ENCODE measurements around the gene UGGT2.
"Not testable (repeated sequence)": the region's sequence is repeated elsewhere in the genome, so short reads cannot be mapped to it uniquely, and the experiment has no call there.

The UGGT2 gene

DNA sequence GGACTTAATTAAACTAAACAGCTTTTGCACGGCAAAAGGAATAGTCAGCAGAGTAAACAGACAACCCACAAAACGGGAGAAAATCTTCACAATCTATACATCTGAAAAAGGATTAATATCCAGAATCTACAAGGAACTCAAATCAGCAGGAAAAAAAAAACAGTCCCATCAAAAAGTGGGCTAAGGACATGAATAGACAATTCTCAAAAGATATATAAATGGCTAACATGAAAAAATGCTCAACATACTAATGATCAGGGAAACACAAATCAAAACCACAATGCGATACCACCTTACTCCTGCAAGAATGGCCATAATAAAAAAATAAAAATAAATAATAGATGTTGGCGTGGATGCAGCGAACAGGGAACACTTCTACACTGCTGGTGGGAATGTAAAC lies 1.7 kb downstream of the UGGT2 start:
- DNase-seq: not testable (repeated sequence)

DNA sequence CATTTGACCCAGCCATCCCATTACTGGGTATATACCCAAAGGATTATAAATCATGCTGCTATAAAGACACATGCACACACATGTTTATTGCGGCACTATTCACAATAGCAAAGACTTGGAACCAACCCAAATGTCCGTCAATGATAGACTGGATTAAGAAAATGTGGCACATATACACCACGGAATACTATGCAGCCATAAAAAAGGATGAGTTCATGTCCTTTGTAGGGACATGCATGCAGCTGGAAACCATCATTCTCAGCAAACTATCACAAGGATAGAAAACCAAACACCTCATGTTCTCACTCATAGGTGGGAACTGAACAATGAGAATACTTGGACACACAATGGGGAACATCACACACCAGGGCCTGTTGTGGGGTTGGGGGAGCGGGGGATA lies 2.2 kb downstream of the UGGT2 start:
- not testable (repeated sequence) for DNase-seq

DNA sequence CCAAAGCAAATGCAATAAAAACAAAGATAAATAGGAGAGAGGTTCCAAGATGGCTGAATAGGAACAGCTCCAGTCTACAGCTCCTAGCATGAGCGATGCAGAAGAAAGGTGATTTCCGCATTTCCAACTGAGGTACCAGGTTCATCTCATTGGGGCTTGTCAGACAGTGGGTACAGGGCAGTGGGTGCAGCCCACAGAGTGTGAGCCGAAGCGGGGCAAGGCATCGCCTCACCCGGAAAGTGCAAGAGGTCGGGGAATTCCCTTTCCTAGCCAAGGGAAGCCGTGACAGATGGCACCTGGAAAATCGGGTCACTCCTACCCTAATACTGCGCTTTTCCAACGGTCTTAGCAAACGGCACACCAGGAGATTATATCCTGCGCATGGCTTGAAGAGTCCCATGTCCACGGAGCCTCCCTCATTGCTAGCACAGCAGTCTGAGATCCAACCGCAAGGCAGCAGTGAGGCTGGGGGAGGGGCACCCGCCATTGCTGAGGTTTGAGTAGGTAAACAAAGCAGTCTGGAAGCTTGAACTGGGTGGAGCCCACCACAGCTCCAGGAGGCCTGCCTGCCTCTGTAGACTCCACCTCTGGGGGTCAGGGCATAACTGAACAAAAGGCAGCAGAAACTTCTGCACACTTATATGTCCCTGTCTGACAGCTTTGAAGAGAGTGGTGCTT lies 6.6 kb downstream of the UGGT2 start:
- not testable (repeated sequence) for DNase-seq

DNA sequence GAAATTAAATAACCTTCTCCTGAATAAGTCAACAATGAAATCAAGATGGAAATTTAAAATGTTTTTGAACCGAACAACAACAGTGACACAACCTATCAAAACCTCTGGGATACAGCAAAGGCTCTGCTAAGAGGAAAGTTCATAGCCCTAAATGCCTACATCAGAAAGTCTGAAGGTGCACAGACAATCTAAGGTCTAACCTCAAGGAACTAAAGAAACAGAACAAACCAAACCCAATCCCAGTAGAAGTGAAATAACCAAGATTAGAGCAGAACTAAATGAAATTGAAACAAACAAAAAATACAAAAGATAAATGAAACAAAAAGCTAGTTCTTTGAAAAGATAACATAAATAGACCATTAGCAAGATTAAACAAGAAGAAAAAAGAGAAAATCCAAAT lies 9.0 kb downstream of the UGGT2 start:
- DNase-seq: no peak

DNA sequence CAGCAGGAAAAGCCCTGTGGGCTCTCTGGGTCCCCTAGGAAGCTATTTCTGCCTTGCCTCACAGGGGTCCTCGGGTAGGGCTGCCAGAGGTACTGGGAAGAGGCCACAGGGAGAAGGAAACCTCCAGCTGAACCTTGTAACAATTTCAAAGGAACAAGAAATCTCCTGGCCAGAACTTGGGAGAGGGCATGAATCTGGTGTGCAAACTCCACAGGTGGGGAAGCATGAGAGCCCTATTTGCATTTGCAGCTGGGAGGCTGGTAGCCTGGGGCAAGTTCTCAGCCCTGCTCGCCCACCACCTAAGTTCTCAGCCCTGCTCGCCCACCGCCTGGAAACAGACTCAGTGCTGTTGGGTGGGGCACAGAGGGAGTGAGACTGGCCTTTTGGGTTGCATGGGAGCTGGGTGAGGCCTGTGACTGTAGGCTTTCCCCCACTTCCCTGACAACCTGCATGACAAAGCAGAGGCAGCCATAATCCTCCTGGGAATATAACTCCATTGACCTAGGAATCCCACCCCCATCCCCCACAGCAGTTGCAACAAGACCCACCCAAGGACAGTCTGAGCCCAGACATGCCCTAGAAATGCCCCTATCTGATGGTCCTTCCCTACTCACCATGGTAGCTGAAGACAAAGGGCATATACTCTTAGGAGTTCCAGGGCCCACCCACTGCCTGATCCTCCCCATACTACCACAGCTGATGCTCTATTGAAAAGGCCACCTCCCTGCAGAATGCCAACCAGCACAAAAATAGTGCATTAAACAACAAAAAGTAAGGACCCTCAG lies 11.7 kb downstream of the UGGT2 start:
- no peak for DNase-seq

DNA sequence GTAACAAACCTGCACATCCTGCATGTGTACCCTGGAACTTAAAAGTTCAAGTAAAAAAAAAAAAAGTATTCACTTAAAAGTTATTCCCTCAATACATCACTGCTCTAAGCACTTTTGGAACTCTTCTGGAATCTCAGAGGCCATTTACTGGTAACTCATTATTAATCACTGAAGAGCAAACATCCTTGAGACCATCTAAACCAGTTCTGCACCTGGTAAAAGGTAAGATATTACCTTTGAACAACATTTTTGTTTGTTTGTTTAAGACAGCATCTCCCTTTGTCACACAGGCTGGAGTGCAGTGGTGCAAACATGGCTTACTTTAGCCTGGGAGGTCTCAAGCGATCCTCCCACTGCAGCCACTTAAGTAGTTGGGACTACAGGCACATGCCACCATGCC lies 16.7 kb downstream of the UGGT2 start:
- DNase-seq: no peak

DNA sequence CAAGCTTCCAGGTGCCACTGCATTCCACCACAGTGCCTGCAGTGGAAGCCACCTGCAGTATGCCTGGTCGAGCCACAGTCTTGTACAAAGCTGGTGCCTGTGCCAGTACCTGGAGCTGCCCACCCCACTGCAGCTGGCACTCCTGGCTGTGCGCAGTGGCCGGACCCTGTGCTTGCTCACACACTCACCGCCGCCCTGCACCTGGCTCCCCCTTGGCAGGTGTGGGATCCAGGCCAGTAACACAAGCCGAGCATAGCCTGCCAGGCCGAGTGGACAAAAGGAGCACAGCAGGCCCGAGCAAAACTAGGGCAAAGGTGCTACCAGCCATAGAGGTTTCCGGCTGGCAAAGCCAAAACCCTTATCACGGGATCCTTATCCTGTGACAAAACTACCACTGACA lies 18.5 kb downstream of the UGGT2 start:
- DNase-seq: no peak

DNA sequence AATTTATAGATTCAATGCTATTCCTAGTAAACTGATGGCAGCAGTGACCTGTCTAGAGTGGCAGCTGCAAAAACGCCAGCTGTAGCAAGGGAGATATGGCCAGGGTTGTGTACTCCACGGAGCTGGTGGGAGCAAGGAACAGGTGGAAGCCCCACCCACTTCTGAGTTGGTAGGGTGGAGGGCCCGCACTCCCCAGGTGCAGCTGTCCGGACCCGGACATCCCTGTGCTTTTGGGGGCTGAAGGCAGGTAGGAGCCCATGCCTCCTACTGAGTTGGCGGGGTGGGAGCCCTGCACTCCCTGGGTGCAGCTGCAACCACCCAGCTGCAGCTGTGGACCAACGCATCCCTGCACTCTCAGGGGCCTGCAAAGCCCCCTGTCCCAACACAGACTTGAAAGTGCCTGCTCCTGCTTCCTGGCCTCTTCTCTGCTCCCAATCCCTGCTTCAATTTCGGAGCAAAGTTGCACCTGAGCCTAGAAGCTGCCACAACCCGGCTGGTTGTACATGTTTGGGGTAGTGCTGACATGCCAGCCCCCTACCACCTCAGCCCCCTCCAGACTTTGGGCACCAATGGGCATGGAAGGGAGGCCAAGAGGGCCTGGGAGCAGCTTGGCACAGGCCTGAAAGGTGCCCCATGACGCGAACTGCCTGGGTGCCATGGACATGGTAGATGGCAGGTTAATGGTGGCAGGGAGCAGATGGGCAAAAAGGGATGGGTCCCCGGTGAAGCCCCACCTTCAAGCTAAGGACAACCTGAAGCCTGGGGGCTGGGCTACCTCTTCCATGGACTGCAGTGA lies 19.8 kb downstream of the UGGT2 start:
- no peak for DNase-seq

DNA sequence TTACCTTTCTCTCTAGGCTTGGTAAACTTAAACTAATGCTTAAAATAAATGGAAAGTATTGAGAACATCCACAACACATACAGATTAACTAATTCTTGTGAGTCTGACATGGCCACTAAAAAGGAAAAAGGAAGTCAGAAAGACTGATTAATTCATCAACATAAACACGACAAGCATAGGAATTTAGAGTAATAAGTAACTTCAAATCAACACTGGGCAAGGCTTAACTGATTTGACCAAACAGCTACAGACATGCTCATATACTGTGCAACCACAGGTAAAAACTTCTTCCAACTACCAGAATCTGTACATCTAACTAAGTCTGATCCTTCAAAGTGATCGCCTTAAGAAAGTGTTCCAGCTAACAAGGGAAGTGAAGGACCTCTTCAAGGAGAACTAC lies 20.5 kb downstream of the UGGT2 start:
- no peak for DNase-seq

DNA sequence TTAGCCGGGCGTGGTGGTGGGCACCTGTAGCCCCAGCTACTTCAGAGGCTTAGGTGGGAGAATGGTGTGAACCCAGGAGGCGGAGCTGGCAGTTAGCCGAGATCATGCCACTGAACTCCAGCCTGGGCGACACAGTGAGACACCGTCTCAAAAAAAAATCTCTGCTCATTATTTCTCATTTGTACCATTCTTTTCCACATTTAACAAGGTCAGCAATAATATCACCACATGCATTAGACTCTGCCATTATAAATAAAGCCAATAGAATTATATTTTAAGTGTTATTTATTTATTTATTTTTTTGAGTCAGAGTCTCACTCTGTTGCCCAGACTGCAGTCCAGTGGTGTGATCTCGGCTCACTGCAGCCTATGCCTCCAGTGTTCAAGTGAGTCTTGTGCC lies 24.2 kb downstream of the UGGT2 start:
- DNase-seq: no peak

DNA sequence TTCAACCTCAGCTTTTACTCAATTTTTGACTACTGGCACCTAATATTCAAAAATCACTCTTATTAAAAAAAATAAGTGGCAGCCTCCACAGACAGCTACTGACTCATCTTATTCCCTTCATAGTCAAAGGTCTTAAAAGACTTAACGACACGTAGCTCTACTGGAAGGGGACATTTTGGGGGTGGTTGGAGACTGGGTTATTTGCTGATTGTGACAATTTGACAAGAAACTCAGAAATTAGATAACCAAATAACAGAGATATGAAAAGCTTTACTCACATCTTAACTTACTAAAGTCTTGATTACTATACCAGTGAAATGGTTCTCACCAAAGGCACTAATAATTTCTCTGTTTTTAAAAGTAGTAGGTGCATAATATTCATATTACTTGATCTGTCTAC lies 25.7 kb downstream of the UGGT2 start:
- no peak for DNase-seq

DNA sequence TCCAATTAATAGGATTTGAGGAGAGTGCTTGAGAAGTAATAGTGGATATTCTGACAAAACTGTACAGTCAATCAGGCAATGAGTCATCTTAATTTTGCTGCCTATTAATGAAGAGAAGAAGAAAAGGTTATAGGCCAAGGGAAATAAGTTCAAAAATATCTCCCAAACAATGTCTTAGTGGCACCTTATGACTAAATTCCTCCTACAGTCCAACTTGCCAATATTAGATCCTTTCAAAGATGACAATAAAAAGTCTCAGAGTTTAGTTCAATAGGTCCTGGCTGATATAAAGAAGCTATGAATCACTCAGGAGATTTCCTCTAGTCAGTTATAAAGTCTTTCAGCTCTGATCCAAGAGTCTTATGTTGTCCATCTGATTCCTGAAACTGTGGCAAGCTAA lies 27.9 kb downstream of the UGGT2 start:
- no peak for DNase-seq

DNA sequence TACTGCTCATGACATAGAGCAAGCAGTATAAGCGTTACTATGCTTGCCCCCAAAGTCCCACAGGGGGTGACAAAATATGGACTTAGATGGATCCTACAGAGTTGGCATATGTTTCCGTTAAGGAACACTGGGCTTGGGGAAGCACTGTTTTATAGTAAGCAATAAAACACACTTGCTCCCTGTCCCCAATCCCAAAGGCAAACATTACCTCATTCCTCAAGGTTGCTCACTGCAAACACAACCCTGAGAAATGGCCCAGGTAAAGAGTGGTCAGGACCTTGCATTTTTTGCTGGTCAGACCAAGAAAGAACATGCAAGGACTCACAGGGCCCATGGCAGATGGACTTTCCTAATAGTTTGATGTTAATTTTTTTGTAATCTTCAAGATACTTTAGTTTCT lies 32.3 kb downstream of the UGGT2 start:
- no peak for DNase-seq

DNA sequence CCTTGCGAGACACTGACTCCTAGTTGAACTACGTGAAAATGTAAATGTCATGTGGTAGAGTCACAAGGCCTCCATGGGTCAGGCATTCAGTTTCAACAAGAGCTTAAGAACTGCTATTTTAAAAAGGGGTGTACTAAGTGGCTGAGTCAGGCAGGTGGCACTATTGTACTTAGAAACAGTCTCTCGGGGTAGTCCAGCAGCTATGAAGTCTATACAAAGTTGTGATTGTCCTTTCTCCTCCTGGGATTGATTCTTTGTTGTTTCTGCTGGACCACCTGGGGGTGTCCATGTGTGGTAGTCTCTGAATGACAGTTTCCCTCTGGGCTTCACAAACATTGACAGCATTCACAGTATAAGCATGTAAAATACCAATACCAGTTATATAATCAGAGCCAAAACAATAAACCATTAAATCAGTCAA lies 33.0 kb downstream of the UGGT2 start:
- DNase-seq: peak; percentile 38

DNA sequence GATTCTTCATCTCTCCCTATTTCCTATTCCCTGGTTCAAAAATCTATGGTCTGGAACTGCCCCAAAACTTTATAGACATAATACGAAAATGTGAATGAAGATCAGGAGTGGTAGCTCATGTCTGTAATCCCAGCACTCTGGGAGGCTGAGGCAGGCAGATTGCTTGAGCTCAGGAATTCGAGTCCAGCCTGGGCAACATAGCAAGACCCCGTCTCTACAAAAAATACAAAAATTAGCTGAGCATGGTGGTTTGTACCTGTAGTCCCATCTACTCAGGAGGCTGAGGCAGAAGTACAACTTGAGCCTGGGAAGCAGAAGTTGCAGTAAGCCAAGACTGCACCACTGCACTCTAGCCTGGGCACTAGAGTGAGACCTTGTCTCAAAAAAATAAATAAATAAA lies 35.1 kb downstream of the UGGT2 start:
- DNase-seq: no peak

DNA sequence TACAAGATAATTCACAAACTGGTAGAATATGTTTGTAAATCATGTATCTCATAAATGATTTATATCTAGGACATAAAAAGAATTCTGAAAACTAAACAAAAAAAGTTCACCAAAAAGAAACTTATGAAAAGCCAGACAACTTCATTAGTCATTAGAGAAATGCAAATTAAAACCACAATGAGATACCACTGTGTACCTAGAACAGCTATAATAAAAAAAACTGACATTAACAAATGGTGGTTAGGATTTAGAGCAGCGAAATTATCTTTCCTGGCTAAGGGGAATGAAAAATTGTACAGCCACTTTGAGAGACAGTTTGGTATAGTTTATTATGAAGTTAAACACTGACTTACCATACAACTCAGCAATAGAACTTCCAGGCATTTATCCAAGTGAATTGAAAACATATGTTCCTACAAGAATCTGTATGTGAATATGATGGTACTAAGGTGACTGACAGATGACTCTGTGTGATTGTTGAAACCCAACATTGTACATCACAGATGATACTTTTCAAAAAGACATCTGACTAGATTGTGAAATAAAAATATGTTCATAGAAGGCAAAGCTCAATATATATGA lies 41.8 kb downstream of the UGGT2 start:
- DNase-seq: no peak

DNA sequence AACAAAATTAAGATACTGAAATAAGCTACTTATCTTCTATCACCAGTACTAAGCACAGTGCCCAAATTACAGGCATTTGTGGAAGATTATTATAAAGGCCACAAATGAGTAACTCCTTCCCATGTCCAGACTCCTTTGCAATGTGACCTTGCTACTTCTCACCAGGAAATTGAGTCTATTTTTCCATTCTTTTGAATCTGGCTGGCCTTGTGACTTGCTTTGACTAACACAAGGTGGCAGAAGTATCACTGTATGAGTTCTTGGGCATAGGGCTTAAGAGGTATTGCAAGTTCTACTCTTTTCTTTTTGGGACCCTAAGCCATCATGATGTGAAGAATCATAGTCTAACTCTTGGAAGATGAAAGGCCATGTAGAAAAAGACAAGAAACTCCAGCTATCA lies 49.9 kb downstream of the UGGT2 start:
- no peak for DNase-seq

DNA sequence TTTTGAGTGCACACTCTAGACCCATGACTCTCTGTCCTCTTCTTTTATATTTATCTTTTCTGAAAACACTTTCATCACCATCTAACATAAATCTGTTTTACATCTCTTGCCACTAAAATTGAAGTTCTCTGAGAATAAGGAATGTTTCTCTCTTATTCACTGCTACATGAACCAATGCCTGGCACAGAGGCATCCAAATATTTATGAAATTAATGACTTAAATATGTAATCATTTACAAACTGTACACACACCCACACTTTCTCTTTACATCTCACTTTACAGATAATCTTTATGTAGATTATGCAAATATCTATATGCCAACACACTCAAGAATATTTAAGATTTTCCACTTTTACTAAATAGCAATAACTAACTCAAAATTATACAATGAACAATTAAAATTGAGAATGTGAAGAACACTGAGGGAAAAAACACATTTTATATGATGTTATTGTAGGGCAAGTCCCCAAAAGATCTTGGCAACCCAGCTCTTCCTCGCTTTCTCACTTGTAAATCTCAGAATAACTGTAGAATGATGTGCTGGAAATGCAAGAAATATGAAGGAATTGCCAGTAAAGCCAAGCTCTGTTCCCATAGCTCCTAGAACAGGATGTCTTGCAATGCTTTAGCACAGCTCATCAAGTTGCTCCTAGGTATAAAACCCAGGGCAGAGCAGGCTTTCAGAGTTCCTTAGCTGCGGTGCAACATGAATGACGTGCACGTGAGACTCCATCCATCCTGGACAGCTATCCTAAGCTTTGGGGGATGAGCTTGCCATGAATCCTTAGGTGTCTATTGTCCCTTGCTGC lies 50.7 kb downstream of the UGGT2 start:
- DNase-seq: no peak

DNA sequence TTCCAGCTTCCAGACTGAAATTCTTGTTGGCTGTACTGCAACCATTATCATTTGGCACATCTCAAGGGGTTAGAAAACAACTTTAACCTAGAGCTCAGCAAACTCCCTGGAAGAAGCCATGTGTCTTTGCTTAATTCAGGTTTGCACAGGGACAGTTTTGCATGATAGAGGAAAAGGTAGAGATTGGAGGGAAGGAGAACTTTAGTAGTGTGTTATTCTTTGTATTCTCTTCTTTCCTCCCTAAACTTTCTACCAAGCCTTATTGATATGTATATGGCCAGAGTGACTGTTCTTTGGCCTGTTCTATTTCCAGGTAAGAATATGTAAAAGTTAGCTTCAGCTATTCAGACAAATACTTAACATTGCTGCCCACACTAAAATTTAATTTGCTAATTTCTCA lies 53.1 kb downstream of the UGGT2 start:
- DNase-seq: no peak

DNA sequence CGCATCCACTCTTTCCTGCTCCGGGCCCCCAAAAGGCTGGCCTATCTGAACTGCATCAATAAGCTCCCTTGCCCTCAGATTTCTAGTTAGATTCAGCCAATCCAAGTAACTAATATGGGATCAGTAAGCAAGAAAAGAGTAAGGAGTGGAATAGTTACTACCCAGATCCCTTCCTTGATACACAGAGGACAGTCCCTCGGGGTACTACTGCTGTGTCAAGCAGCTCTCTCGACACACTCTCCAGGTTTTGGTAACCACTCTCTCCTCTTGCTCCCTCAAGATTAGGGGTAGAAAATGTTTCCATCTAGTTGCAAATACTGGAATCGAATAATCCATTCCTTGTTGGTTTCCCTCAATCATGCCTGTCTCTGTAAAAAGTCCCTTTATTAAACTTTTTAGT lies 65.4 kb downstream of the UGGT2 start:
- no peak for DNase-seq

DNA sequence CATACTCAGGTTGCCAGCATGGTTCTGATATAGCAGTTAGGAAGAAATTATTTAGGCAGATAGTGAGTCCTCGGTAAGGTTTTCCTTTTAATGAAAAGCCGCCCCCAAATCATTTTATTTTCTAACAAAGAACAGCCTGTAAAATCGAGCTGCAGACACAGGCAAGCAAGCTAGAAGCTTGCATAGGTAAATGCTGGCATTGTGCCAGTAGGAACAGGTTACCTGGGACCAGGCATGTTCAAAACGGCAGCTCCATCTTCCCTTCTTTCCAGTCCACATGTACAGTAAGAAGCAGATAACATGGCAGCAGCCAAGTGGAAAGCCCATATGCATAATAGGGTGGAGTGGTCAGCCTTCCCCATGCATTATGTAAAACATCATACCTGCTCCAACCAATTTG lies 71.1 kb downstream of the UGGT2 start:
- no peak for DNase-seq

DNA sequence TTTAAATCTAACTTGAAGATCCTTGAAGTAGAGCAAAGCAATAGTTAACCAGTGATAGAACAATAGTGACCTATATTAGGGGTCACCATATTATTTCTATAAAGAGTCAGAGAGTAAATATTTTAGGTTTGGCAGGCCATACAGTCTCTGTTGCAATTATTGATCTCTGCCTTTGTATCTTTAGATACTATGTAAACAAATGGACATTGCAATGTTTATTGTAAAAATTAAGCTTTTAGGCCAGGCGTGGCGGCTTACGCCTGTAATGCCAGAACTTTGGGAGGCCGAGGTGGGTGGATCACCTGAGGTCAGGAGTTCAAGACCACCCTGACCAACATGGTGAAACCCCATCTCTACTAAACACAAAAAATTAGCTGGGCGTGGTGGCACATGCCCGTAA lies 80.5 kb downstream of the UGGT2 start:
- DNase-seq: not testable (repeated sequence)

DNA sequence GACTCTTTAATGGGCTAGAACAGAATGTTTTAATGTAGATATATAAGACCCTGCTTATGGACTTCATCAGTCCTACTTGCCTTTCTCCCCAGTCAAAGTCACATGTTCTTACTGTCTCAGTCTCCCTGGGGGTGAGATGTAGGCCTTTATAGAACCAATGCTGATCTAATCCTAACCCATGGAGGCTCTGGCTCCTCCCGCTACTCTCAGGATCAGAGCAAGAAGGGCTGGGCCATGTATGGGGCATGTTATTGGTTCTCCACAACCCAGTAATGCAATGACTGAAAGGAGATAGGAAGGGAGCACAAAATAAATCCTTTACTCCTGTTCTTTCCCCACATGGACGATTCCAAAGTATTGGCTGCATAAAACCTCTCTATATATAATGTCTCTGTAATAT lies 82.3 kb downstream of the UGGT2 start:
- no peak for DNase-seq

Measured in NCI-H1092 (cell line).